Thoracic aorta (tissue), 2 donors: ENCODE data around the gene NSMF. TPM values are rescaled to one million over a fixed set of nuclear protein-coding genes. Genes with fewer than 3 reads are reported as not detected.

Experiments
- ATAC-seq: fragments of 150-250 bp; one replicate; pipeline ENCODE4 v1.8.0; 2017; ENCODE audit warnings: low read depth; ENCODE audit not compliant: insufficient number of reproducible peaks, low FRiP score
- DNase-seq: peaks from one replicate; pipeline ENCODE4 v3.0.0-alpha.2; 2020; ENCODE audit warnings: low spot score
- H3K27ac ChIP-seq, 2 donors: fragments of 200-600 bp; sonication (generic); 1 replicate in 1 of 2; 2 replicates in 1 of 2; pipeline ENCODE4 v1.5.1; 2016; ENCODE audit warnings: mild to moderate bottlenecking in 2 of 2, moderate library complexity in 2 of 2
- H3K27me3 ChIP-seq: fragments of 200-600 bp; sonication (generic); replicated peaks from 2 replicates; pipeline ENCODE4 v1.6.0; 2016; ENCODE audit warnings: mild to moderate bottlenecking; ENCODE audit not compliant: insufficient read depth
- H3K36me3 ChIP-seq: fragments of 200-600 bp; sonication (generic); one replicate; pipeline ENCODE4 v1.5.1; 2016
- H3K4me1 ChIP-seq, 2 donors: fragments of 200-600 bp; sonication (generic); 1 replicate in 1 of 2; 2 replicates in 1 of 2; pipeline versions ENCODE4 v1.5.1 to v1.6.0; 2016; ENCODE audit warnings: low read depth in 2 of 2, mild to moderate bottlenecking in 1 of 2; ENCODE audit not compliant: control insufficient read depth in 1 of 2
- H3K4me3 ChIP-seq: fragments of 200-600 bp; sonication (generic); 2 replicates; pipeline ENCODE4 v1.5.1; 2016; ENCODE audit warnings: mild to moderate bottlenecking
- H3K9me3 ChIP-seq: fragments of 200-600 bp; sonication (generic); 2 replicates; pipeline ENCODE4 v1.5.1; 2016
- total RNA-seq, 2 donors: library from RNA; depleted of rRNA; stranded (reverse); fragments of >200 nt; gene quantifications; one replicate each; pipeline versions ENCODE4 v1.1.0 to v1.2.3, GENCODE V29; 2016
- TF ChIP-seq, protein P1 (sequence below): fragments of 200-600 bp; sonication (generic); IDR thresholded peaks from one replicate; pipeline ENCODE4 v1.5.1; 2019; ENCODE audit warnings: antibody characterized with exemption

The NSMF gene
- total RNA-seq, 2 donors from 2014 or later = 168 to 251 TPM

DNA sequence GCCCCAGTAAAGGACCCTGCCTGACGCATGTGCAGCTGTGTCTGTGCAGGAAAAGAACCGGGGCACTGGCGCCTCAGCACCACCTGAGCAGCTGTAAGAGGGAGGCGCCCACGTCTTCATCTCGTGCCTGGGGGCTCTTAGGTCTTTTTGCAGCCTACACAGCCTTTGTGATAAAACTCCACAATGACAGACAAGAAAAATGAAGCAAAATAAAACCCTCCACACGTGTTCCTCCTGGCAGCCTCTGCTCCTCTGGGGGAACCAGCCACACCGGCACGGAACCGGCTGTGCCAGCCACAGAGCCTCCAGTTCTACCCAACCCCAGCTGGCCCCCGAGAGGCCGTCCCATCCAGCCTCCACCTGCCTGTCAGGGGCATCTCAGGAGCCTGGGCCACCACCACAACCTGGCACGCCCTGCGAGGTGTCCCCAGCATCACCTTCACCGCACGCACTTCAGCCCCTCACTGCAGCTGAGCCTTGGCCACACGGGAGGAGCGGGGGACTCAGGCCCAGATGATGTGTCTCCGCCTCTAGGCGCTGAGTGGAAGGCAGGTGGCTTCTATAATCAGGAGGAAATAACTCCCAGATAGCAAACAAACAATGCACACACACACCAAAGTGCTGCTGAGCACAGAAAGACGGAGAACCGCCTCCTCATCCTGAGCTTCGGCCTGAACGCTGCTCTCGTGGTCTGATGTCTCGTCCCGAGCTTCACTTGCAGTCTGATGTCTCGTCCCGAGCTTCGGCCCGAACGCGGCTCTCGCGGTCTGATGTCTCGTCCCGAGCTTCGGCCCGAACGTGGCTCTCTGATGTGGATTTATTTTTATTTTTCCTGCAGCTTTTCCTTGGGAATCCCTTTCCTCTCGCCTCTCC is 28.6 kb upstream of the NSMF start:
- Histone ChIP-seq H3K9me3 (no peaks in the 10 kb centered on the region), H3K27me3 (no peaks in the 10 kb centered on the region), H3K4me1 (no peaks in the 10 kb centered on the region), H3K4me3 (no peak overlapping the region), H3K27ac (no peak overlapping the region), H3K36me3 (no peaks in the 10 kb centered on the region)
- TF ChIP-seq, protein P1, sequence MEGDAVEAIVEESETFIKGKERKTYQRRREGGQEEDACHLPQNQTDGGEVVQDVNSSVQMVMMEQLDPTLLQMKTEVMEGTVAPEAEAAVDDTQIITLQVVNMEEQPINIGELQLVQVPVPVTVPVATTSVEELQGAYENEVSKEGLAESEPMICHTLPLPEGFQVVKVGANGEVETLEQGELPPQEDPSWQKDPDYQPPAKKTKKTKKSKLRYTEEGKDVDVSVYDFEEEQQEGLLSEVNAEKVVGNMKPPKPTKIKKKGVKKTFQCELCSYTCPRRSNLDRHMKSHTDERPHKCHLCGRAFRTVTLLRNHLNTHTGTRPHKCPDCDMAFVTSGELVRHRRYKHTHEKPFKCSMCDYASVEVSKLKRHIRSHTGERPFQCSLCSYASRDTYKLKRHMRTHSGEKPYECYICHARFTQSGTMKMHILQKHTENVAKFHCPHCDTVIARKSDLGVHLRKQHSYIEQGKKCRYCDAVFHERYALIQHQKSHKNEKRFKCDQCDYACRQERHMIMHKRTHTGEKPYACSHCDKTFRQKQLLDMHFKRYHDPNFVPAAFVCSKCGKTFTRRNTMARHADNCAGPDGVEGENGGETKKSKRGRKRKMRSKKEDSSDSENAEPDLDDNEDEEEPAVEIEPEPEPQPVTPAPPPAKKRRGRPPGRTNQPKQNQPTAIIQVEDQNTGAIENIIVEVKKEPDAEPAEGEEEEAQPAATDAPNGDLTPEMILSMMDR = no peak
- DNase-seq (no peak), ATAC-seq (no peak)

DNA sequence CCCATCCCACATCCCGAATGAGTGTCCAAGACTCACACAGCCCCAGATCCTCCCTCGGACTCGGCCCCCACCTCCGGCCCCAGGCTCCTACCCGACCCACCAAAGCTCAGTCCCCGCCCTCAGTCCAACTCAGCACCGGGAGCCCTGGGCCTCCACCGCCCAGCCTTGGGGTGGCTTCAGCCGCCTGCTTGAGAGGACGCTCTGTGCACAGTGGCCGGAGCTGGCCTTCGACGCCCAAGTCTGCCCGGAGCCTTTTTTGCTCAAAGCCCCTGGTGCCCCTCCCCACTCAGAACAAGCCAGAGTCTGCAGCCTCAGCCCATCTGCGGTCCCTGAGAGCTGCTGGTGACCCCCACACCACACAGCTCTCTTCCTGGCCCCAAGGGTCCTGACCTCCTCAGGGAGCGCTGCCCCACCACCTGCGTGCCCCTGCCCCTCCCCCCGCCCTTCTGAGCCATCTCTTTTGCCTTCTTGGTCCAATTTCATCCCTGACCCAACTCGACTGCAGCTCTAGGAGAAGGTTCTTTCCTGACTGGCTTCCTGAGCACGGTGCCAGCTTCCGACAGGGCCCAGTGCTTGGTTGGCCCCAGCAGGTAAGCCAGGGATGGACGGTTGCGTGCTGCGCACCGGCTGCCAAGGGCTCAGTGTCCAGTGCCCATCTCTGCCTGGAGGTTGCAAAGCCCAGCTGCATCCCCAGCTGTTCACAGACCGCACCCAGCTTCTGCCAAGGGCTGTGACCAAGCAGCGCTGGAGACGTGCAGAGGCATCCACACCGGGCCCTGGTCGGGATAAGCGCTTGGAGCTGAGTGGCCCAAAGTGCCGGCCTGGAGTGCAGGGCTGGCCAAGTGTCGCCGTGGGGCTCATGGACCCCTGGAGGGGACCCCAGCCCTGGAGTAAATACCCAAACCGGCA is 27.7 kb upstream of the NSMF start:
- no peaks in the 10 kb centered on the region for H3K36me3 ChIP-seq
- no peak overlapping the region for H3K27ac ChIP-seq
- H3K4me3 ChIP-seq = no peak overlapping the region
- no peak for ATAC-seq
- H3K27me3 ChIP-seq = no peaks in the 10 kb centered on the region
- DNase-seq = no peak
- H3K4me1 ChIP-seq = peaks cover 6 to 8% of the 10 kb centered on the region in 2 donors
- TF ChIP-seq, protein P1 = no peak
- no peaks in the 10 kb centered on the region for H3K9me3 ChIP-seq

DNA sequence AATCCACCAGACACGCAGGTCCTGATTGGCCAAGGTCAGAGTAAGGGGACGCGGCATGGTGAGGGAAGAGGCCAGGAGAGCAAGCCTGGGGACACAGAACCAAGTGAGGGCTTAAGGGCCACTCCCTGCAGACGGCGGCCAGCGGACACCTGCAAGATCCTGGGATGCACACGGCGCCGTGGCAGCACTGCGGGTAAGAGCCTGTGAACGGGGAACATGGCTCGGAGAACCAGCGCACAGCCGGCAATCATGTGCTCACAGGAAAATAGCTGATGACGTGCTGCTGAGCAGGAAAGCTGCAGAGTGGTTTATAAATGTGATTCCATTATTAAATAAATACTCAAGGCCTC is 27.0 kb upstream of the NSMF start:
- H3K9me3 ChIP-seq = no peaks in the 10 kb centered on the region
- peaks cover 6 to 11% of the 10 kb centered on the region in 2 donors for H3K4me1 ChIP-seq
- H3K27ac ChIP-seq = no peak overlapping the region
- ATAC-seq = no peak
- TF ChIP-seq, protein P1 = no peak
- H3K4me3 ChIP-seq = no peak overlapping the region
- H3K36me3 ChIP-seq = no peaks in the 10 kb centered on the region
- no peak for DNase-seq
- H3K27me3 ChIP-seq = no peaks in the 10 kb centered on the region

DNA sequence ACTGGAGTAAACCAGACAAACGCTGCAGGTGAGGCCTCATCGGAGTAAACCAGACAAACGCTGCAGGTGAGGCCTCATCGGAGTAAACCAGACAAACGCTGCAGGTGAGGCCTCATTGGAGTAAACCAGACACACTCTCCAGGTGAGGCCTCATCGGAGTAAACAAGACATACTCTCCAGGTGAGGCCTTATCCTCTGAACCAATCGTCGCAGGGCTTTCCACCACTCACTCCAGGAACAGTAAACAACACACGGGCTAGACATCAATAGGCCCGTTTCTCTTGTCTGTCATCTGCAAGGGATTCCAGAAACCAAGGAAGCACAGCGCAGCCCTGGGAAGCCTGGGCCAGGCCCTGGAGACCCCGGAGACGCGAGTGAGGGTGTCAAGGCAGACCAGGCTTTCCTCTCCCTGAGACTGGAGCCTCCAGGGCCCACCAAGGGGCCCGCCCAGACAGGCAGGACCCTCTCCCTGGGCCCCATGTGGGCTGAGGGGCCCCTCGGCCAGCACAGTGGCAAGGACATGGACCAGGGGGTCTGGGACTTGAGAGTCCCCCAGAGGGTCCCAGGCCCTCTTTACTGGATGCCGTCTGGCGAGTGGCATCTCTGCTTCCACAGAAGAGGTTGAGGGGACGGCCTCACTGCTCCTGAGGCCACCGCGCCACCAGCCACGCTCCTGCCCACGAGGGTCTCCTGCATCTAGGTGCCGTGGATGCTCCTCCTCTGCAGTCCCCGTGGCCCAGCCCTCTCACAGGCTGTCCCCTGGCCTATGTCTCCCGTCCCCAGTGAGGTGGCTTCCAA is 26.4 kb upstream of the NSMF start:
- Histone ChIP-seq H3K4me1 (peaks cover 6 to 11% of the 10 kb centered on the region in 2 donors), H3K36me3 (no peaks in the 10 kb centered on the region), H3K27ac (no peak overlapping the region), H3K4me3 (no peak overlapping the region), H3K27me3 (no peaks in the 10 kb centered on the region), H3K9me3 (no peaks in the 10 kb centered on the region)
- ATAC-seq (no peak), DNase-seq (no peak)
- TF ChIP-seq, protein P1 = no peak
